HepG2 (cell line): Measurements from ENCODE around the gene FPGS. TPM values are rescaled to one million over a fixed set of nuclear protein-coding genes. Genes with fewer than 3 reads are reported as not detected.

ENCODE experiments used
- ASH2L ChIP-seq: fragments of 300-600, 200-600 bp; sonication (generic); IDR thresholded peaks from 2 replicates; pipeline ENCODE4 v1.7.0; 2017; ENCODE audit warnings: low read depth, mild to moderate bottlenecking, moderate library complexity, mixed read lengths, low read length; ENCODE audit not compliant: insufficient read length
- ATF7 ChIP-seq, 2 experiments: fragments of 450-650 bp in 1 of 2; sonication (generic) in 1 of 2; formaldehyde crosslinking in 1 of 2; IDR thresholded peaks; 2 replicates each; pipeline versions ENCODE4 v1.4.0 to v1.6.1; 2016 to 2020; ENCODE audit warnings: antibody characterized with exemption in 1 of 2, mild to moderate bottlenecking in 1 of 2, missing genetic modification reagents in 1 of 2
- ELF3 ChIP-seq: IDR thresholded peaks from 2 replicates; pipeline ENCODE4 v1.6.1; 2016; ENCODE audit warnings: missing genetic modification reagents, missing compliant biosample characterization
- HDAC2 ChIP-seq: sonication (generic); formaldehyde crosslinking; IDR thresholded peaks from 2 replicates; pipeline ENCODE4 v1.4.0; 2020; ENCODE audit warnings: missing genetic modification reagents
- HOXA3 ChIP-seq: sonication (generic); formaldehyde crosslinking; IDR thresholded peaks from 2 replicates; pipeline ENCODE4 v1.5.0; 2020; ENCODE audit warnings: missing genetic modification reagents
- MYPOP ChIP-seq: sonication (generic); formaldehyde crosslinking; IDR thresholded peaks from 2 replicates; pipeline ENCODE4 v1.8.1; 2023; ENCODE audit warnings: mild to moderate bottlenecking, moderate library complexity, missing genetic modification reagents
- NR2F6 ChIP-seq, 2 experiments: IDR thresholded peaks; 2 replicates each; pipeline ENCODE4 v1.6.1; 2016; ENCODE audit warnings: antibody characterized with exemption in 1 of 2, mild to moderate bottlenecking in 1 of 2
- PAXIP1 ChIP-seq: sonication (generic); formaldehyde crosslinking; conservative IDR thresholded peaks from 2 replicates; pipeline ENCODE4 v1.4.0; 2020; ENCODE audit warnings: mild to moderate bottlenecking, missing genetic modification reagents, moderate library complexity
- SRSF1 ChIP-seq: fragments of 200-400 bp; formaldehyde crosslinking; optimal IDR thresholded peaks from 2 replicates; pipeline ENCODE3; 2017; ENCODE audit warnings: mild to moderate bottlenecking, low read depth, low read length, moderate library complexity
- U2AF1 ChIP-seq: fragments of 200-400 bp; formaldehyde crosslinking; optimal IDR thresholded peaks from 2 replicates; pipeline ENCODE3; 2017; ENCODE audit warnings: mild to moderate bottlenecking, low read depth, low read length
- ZBTB7B ChIP-seq: sonication (generic); formaldehyde crosslinking; IDR thresholded peaks from 2 replicates; pipeline ENCODE4 v1.4.0; 2020; ENCODE audit warnings: missing genetic modification reagents
- ZFP91 ChIP-seq: sonication (generic); formaldehyde crosslinking; IDR thresholded peaks from 2 replicates; pipeline ENCODE4 v1.9.0; 2022; ENCODE audit warnings: missing genetic modification reagents, mild to moderate bottlenecking, borderline replicate concordance
- ZNF44 ChIP-seq: sonication (generic); formaldehyde crosslinking; IDR thresholded peaks from 2 replicates; pipeline ENCODE4 v1.5.1; 2020; ENCODE audit warnings: mild to moderate bottlenecking, missing genetic modification reagents
- ZNF75D ChIP-seq: sonication (generic); formaldehyde crosslinking; IDR thresholded peaks from 2 replicates; pipeline ENCODE4 v1.8.1; 2023; ENCODE audit warnings: missing genetic modification reagents, mild to moderate bottlenecking, borderline replicate concordance
- ZNF772 ChIP-seq: sonication (generic); formaldehyde crosslinking; IDR thresholded peaks from 2 replicates; pipeline ENCODE4 v1.5.0; 2020; ENCODE audit warnings: mild to moderate bottlenecking, missing genetic modification reagents
- ZNF816 ChIP-seq: sonication (generic); formaldehyde crosslinking; IDR thresholded peaks from 2 replicates; pipeline ENCODE4 v1.8.0; 2022; ENCODE audit warnings: missing genetic modification reagents, mild to moderate bottlenecking, borderline replicate concordance
- polyA plus RNA-seq, 8 experiments: library from polyadenylated mRNA; depleted of rRNA in 3 of 8; stranded (reverse) in 7 of 8; unstranded in 1 of 8; fragments of >200 nt; fragmentation: Illumina TruSeq in 4 of 8; extraction: Trizol in 4 of 8; gene quantifications; 2 replicates each; pipeline versions ENCODE4 v1.2.1 to v1.2.3, GENCODE V29; 2011 to 2016; ENCODE audit warnings: low read depth in 4 of 8, missing spikeins in 1 of 8, mixed read lengths in 1 of 8; ENCODE audit not compliant: insufficient read depth in 1 of 8
- total RNA-seq, 5 experiments: library from RNA; depleted of rRNA; stranded (reverse); fragments of >200 nt; fragmentation: Illumina TruSeq; extraction: Trizol; gene quantifications; 2 replicates each; pipeline ENCODE4 v1.2.3, GENCODE V29; 2016; ENCODE audit warnings: low read depth in 1 of 5
- TF ChIP-seq, protein P1 (sequence below): sonication (generic); formaldehyde crosslinking; IDR thresholded peaks from 2 replicates; pipeline ENCODE4 v1.4.0; 2020; ENCODE audit warnings: missing genetic modification reagents
- TF ChIP-seq, protein P2 (sequence below): IDR thresholded peaks from 2 replicates; pipeline ENCODE4 v1.6.1; 2012; ENCODE audit warnings: inconsistent platforms

Gene FPGS
- total and polyA plus RNA-seq, 2 of the 13 experiments (the other 11 are each of a cell fraction or from before 2014, with no cell fraction given): 35.6 to 36.8 TPM

- peak; percentile 63 for TF ChIP-seq PAXIP1 (CRISPR knock-in tag)
- no peak for TF ChIP-seq HDAC2 (CRISPR knock-in tag)
- TF ChIP-seq ELF3 (CRISPR knock-in tag): peak; percentile 48
- TF ChIP-seq ASH2L: no peak
- no peak for TF ChIP-seq ZBTB7B (CRISPR knock-in tag)
- TF ChIP-seq HOXA3 (CRISPR knock-in tag): peak; percentile 33; the same call in 1 of the 2 replicates
- peak; percentile 81 for TF ChIP-seq SRSF1
- TF ChIP-seq, protein P1, sequence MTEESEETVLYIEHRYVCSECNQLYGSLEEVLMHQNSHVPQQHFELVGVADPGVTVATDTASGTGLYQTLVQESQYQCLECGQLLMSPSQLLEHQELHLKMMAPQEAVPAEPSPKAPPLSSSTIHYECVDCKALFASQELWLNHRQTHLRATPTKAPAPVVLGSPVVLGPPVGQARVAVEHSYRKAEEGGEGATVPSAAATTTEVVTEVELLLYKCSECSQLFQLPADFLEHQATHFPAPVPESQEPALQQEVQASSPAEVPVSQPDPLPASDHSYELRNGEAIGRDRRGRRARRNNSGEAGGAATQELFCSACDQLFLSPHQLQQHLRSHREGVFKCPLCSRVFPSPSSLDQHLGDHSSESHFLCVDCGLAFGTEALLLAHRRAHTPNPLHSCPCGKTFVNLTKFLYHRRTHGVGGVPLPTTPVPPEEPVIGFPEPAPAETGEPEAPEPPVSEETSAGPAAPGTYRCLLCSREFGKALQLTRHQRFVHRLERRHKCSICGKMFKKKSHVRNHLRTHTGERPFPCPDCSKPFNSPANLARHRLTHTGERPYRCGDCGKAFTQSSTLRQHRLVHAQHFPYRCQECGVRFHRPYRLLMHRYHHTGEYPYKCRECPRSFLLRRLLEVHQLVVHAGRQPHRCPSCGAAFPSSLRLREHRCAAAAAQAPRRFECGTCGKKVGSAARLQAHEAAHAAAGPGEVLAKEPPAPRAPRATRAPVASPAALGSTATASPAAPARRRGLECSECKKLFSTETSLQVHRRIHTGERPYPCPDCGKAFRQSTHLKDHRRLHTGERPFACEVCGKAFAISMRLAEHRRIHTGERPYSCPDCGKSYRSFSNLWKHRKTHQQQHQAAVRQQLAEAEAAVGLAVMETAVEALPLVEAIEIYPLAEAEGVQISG: 0 out of 2 replicates have a peak, but pooled peaks have one; percentile 28
- TF ChIP-seq ZNF816 (CRISPR knock-in tag): no peak
- TF ChIP-seq, protein P2, sequence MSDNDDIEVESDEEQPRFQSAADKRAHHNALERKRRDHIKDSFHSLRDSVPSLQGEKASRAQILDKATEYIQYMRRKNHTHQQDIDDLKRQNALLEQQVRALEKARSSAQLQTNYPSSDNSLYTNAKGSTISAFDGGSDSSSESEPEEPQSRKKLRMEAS: peak; percentile 79
- peak; percentile 56 for TF ChIP-seq NR2F6 (IDR thresholded peaks at IDR 0.05)
- TF ChIP-seq NR2F6 (CRISPR knock-in tag; IDR thresholded peaks at IDR 0.05): peak; percentile 6; the same call in 1 of the 2 replicates
- TF ChIP-seq ZNF75D: no peak
- no peak for TF ChIP-seq MYPOP (CRISPR knock-in tag)
- TF ChIP-seq ZNF772 (CRISPR knock-in tag): no peak
- TF ChIP-seq ZFP91 (CRISPR knock-in tag): peak; percentile 38; the same call in 1 of the 2 replicates
- TF ChIP-seq U2AF1: no peak
- TF ChIP-seq ZNF44 (CRISPR knock-in tag): no peak
- TF ChIP-seq ATF7 (IDR thresholded peaks at IDR 0.05): no peak
- no peak for TF ChIP-seq ATF7 (CRISPR knock-in tag; IDR thresholded peaks at IDR 0.05)
Observed at GRCh38 chr9:127862075-127863011, 59.7 kb downstream of the FPGS start (continued).
